K562 treated with DMSO at 1 percent for 24 hours (cell line): Measurements from ENCODE around the gene MED27. TPM values are rescaled to one million over a fixed set of nuclear protein-coding genes. Genes with fewer than 3 reads are reported as not detected.

Source experiments
- total RNA-seq: library from RNA; unstranded; fragments of 300-600 nt; gene quantifications from 2 replicates; pipeline ENCODE4 v1.2.3, GENCODE V29; 2022; ENCODE audit warnings: low read depth; ENCODE audit not compliant: insufficient read depth

The MED27 gene, protein sequence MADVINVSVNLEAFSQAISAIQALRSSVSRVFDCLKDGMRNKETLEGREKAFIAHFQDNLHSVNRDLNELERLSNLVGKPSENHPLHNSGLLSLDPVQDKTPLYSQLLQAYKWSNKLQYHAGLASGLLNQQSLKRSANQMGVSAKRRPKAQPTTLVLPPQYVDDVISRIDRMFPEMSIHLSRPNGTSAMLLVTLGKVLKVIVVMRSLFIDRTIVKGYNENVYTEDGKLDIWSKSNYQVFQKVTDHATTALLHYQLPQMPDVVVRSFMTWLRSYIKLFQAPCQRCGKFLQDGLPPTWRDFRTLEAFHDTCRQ
- total RNA-seq = 40.9 and 41.9 TPM in 2 replicates

DNA sequence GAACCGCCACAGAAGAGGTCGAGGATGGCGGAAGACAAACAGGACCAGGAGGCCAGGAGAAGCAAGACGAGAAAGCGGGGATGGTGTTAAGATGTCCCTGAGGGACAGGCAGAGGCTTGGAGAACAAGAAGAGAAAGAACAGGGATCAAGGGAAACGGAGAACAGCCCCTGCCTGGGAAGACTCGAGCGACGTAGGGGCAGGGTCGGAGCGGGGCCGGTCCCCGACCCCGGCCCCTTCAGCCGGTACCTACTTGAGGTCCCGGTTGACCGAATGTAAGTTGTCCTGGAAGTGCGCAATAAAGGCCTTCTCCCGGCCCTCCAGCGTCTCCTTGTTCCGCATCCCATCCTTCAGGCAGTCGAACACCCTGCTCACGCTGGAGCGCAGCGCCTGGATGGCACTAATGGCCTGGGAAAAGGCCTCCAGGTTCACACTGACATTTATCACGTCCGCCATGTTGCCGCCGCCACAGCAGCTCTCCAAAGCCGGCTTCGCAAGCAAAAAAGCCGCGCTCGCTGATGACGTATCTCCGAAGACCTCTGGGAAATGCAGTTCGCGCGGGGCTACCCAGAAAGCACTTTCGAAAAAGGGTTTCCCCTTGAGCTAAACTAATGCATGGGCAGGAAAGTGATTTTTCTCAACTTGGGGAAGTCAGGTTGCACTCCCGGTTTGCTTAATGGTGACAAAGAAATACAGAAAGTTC, at the start of gene MED27:
Gene MED27, minus strand, starts transcription at position 477 of the 701 bp plus-strand sequence. Its CDS starts 23 bp downstream, at position 454.

Other genes with a start within 250 kb of the MED27 start
- gene NTNG2, start 82.2 kb upstream of the MED27 start, total RNA-seq = 0.06 TPM in 1 of 2 replicates, not detected in the other